Fibroblast of the conjunctiva (primary cell): Measurements from ENCODE around the gene ATP10D.
"Not testable (repeated sequence)": the region's sequence is repeated elsewhere in the genome, so short reads cannot be mapped to it uniquely, and the experiment has no call there.

Experiments used
- DNase-seq: peaks from one replicate; pipeline ENCODE4 v3.0.0-alpha.2; 2010; ENCODE audit warnings: low read depth

Gene ATP10D

GRCh38 chr4:47485047-47485692 lies at the start of gene ATP10D:
Gene ATP10D, plus strand, starts transcription at chr4:47485275. Its CDS starts 27,266 bp downstream, at chr4:47512541.
- peak; percentile 86 for DNase-seq

- no peak for DNase-seq
Observed at GRCh38 chr4:47442980-47443379, 42.1 kb upstream of the ATP10D start.

GRCh38 chr4:47444031-47444430 lies 41.0 kb upstream of the ATP10D start:
- no peak for DNase-seq

- DNase-seq: peak; percentile 22
Observed at GRCh38 chr4:47451657-47452056, 33.4 kb upstream of the ATP10D start.

GRCh38 chr4:47462799-47463234 lies 22.3 kb upstream of the ATP10D start:
- no peak for DNase-seq

GRCh38 chr4:47463235-47463956 lies 21.7 kb upstream of the ATP10D start, which contains the start of gene COMMD8:
Gene COMMD8, minus strand, starts transcription at chr4:47463702. Its CDS starts 51 bp downstream, at chr4:47463651.
- peak; percentile 95 for DNase-seq

GRCh38 chr4:47465004-47465403 lies 20.1 kb upstream of the ATP10D start:
- no peak for DNase-seq

GRCh38 chr4:47466056-47466785 lies 18.9 kb upstream of the ATP10D start:
- no peak for DNase-seq

GRCh38 chr4:47468706-47469365 lies 16.2 kb upstream of the ATP10D start:
- DNase-seq: no peak

GRCh38 chr4:47469951-47470350 lies 15.1 kb upstream of the ATP10D start:
- DNase-seq: no peak

- DNase-seq: no peak
Observed at GRCh38 chr4:47471064-47471463, 14.0 kb upstream of the ATP10D start.

GRCh38 chr4:47471591-47471990 lies 13.5 kb upstream of the ATP10D start:
- no peak for DNase-seq

GRCh38 chr4:47473141-47473750 lies 11.8 kb upstream of the ATP10D start:
- no peak for DNase-seq

GRCh38 chr4:47474799-47475198 lies 10.3 kb upstream of the ATP10D start:
- no peak for DNase-seq

- no peak for DNase-seq
Observed at GRCh38 chr4:47475411-47475810, 9.7 kb upstream of the ATP10D start.

- DNase-seq: no peak
Observed at GRCh38 chr4:47478804-47479203, 6.3 kb upstream of the ATP10D start.

GRCh38 chr4:47482326-47482725 lies 2.7 kb upstream of the ATP10D start:
- DNase-seq: no peak

GRCh38 chr4:47483745-47484144 lies 1.3 kb upstream of the ATP10D start:
- DNase-seq: no peak

GRCh38 chr4:47484168-47484567 lies 907 bp upstream of the ATP10D start:
- no peak for DNase-seq

- no peak for DNase-seq
Observed at GRCh38 chr4:47485768-47486167, 693 bp downstream of the ATP10D start.

GRCh38 chr4:47486231-47486673 lies 1.2 kb downstream of the ATP10D start:
- no peak for DNase-seq

- not testable (repeated sequence) for DNase-seq
Observed at GRCh38 chr4:47486727-47487126, 1.7 kb downstream of the ATP10D start.
